ENCODE measurements around the gene PIGM.

Gene PIGM

GRCh38 chr1:159989581-159989980 lies 42.2 kb downstream of the PIGM start:
- DNase-seq (ENCODE audit: low read depth) = no peak

GRCh38 chr1:159988006-159988405 lies 43.8 kb downstream of the PIGM start:
- no peak for DNase-seq (ENCODE audit: low read depth)

- no peak for DNase-seq (ENCODE audit: low read depth)
Measured at GRCh38 chr1:159987186-159987585, 44.6 kb downstream of the PIGM start.

- no peak for DNase-seq (ENCODE audit: low read depth)
Measured at GRCh38 chr1:159986531-159986930, 45.3 kb downstream of the PIGM start.

- no peak for DNase-seq (ENCODE audit: low read depth)
Measured at GRCh38 chr1:159986093-159986492, 45.7 kb downstream of the PIGM start.

- no peak for DNase-seq (ENCODE audit: low read depth)
Measured at GRCh38 chr1:159985473-159985872, 46.3 kb downstream of the PIGM start.

GRCh38 chr1:159983681-159984080 lies 48.1 kb downstream of the PIGM start:
- DNase-seq (ENCODE audit: low read depth) = no peak

- no peak for DNase-seq (ENCODE audit: low read depth)
Measured at GRCh38 chr1:159982280-159982679, 49.5 kb downstream of the PIGM start.

GRCh38 chr1:159981351-159982055 lies 50.3 kb downstream of the PIGM start:
- DNase-seq (ENCODE audit: low read depth) = no peak

- no peak for DNase-seq (ENCODE audit: low read depth)
Measured at GRCh38 chr1:159980786-159981185, 51.0 kb downstream of the PIGM start.

GRCh38 chr1:159980076-159980475 lies 51.7 kb downstream of the PIGM start:
- DNase-seq (ENCODE audit: low read depth) = no peak

- no peak for DNase-seq (ENCODE audit: low read depth)
Measured at GRCh38 chr1:159979257-159979656, 52.5 kb downstream of the PIGM start.

GRCh38 chr1:159978107-159978398 lies 53.7 kb downstream of the PIGM start:
- DNase-seq (ENCODE audit: low read depth) = no peak

GRCh38 chr1:159977364-159978106 lies 54.3 kb downstream of the PIGM start:
- no peak for DNase-seq (ENCODE audit: low read depth)
